GM20000 (cell line): ENCODE results near the gene OLA1.

Source experiments
- DNase-seq: peaks from one replicate; pipeline ENCODE4 v3.0.0; 2012; ENCODE audit warnings: low spot score
- CTCF ChIP-seq: IDR thresholded peaks from 2 replicates; pipeline ENCODE4 v1.5.1; 2012; ENCODE audit warnings: mild to moderate bottlenecking, control low read depth; ENCODE audit errors: extremely low read depth, missing control alignments

Gene OLA1

GRCh38 chr2:174180726-174181236, 67.6 kb downstream of the OLA1 start:
- DNase-seq = no peak

GRCh38 chr2:174180165-174180724, 68.1 kb downstream of the OLA1 start:
- no peak for TF ChIP-seq CTCF
- no peak for DNase-seq

More at GRCh38 chr2:174180726-174181236, 67.6 kb downstream of the OLA1 start:
- TF ChIP-seq CTCF = no peak

DNA sequence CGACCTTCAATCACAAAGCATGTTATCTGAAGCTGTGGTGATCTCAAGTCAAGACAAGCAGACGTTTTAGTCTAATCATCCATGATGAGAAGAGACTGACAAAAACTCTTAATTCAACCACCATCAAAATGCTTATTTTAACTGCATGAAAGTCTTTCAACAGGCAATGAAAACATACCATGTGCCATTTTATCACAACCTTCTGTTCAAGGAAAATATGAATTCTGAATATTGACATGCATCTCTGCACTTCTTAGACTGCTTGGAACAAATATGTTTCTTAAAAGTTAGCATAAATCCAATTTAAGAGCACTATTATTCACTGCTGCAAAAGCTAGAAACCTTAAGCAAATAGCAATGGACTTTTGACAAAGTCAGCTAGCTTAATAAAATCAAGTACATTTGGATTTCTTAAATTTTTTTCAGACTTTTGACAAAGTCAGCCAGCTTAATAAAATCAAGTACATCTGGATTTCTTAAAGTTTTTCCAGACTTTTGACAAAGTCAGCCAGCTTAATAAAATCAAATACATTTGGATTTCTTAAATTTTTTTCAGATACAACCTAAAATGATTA, 70.9 kb downstream of the OLA1 start:
- no peak for TF ChIP-seq CTCF

DNA sequence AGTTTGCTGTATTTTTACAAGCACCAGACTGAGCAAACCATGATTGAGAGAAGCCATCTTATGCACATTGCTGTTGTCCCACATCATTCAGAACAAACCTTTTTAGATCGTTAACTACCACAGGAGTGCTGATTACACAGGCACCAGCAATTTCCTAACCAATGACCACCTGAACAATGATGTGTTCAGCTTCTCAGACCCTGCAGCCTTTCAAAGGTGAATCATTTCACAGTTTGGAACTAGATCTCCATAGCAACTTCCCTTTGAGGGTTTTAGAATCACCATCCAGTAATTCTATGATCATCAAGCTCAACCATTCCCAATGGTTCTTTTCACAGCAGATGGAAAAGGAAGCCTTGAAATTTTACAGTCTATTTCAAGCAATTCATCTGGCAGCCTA, 71.4 kb downstream of the OLA1 start:
- DNase-seq = no peak
- TF ChIP-seq CTCF = no peak

More for the DNA sequence above, 70.9 kb downstream of the OLA1 start:
- DNase-seq = no peak

GRCh38 chr2:174174741-174175140, 73.6 kb downstream of the OLA1 start:
- no peak for TF ChIP-seq CTCF
- no peak for DNase-seq

GRCh38 chr2:174172802-174173355, 75.5 kb downstream of the OLA1 start:
- TF ChIP-seq CTCF = no peak
- DNase-seq = no peak

DNA sequence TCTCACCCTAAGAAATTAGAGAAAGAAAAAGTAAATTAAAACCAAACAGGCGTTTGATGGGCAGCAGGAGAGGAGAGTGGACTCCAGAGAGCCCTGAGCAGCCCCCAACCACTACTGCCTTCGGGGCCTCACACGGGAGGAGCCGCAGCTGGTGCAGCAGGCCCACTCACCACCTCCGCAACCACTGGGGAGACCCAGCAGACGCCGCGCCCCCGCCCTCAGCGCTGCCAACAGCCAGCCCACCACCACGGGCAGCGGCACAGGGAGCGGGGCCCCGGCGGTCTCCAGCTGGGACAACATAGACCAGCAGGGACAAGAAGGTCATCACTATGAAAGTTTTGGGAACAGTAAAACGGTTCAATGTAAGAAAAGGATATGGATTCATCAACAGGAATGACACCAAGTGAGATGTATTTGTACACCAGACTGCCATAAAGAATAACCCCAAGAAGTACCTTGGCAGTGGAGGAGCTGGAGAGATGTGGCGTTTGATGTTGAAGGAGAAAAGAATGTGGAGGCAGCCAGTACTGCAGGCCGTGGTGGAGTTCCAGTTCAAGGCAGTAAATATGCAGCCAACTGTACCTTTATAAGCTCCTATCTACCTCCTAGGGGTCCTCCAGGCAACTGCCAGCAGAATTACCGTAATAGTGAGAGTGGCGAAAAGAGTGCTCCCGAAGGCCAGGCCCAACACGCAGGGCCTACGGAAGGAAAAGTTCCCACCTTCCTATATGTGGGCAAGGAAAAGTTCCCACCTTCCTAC, 76.5 kb downstream of the OLA1 start:
- no peak for DNase-seq
- TF ChIP-seq CTCF = no peak
